ENCODE data around the gene EFCC1. TPM values are rescaled to one million over a fixed set of nuclear protein-coding genes. Genes with fewer than 3 reads are reported as not detected.

EFCC1 gene
- total and polyA plus RNA-seq, 2 experiments from 2014 or later, result 0.23 to 0.50 TPM

DNA sequence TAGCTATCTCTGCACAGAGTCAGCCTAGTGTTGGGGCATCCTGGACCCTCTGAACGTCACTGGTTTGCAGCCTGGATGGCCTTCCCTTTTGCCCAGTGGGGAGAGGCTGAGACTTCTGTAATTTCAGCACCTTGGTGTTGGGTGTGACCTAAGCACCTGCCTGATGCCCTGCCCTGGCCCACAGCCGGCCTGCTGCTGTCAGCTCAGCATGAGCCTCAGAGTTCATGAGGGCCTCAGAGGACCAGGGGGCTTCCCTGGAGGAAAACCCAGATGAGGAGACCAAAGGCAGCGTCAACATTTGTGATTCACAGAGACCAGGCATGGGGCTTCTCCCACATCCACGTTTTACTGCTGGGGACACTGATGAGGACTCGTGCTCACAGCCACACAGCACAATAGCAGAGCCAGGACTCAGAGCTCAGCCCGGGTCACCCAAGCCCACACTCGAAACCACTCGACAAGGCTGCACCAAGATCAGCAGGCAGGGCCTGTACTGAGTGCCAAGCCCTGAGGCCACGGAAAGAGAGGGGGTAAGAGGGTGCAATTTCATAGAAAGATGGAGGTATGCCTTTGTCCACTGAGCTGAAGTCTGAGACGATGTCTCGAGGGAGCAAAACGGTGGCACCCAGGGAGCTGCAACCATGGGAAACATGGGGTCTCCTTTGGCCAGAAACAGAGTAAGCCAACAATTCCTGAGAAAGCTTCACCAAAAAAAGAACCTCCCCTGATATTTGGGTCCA is 49.6 kb downstream of the EFCC1 start:
- H3K79me2 ChIP-seq, result no peaks in the 10 kb centered on the region
- peaks cover 27% of the 10 kb centered on the region for H3K4me1 ChIP-seq (ENCODE audit: insufficient read depth)
- 92% methylated on average over 12 of the region's 12 CpGs for WGBS (ENCODE audit: low lambda C conversion rate, missing lambda C conversion rate)
- no peak overlapping the region for H3K27ac ChIP-seq
- no peak overlapping the region for H3K4me3 ChIP-seq
- no peak for TF ChIP-seq EZH2 (IDR thresholded peaks at IDR 0.05; ENCODE audit: borderline replicate concordance)
- no peak for TF ChIP-seq EZH2phosphoT487 (IDR thresholded peaks at IDR 0.05; ENCODE audit: low read depth, severe bottlenecking, unreplicated experiment)
- TF ChIP-seq, protein P1, sequence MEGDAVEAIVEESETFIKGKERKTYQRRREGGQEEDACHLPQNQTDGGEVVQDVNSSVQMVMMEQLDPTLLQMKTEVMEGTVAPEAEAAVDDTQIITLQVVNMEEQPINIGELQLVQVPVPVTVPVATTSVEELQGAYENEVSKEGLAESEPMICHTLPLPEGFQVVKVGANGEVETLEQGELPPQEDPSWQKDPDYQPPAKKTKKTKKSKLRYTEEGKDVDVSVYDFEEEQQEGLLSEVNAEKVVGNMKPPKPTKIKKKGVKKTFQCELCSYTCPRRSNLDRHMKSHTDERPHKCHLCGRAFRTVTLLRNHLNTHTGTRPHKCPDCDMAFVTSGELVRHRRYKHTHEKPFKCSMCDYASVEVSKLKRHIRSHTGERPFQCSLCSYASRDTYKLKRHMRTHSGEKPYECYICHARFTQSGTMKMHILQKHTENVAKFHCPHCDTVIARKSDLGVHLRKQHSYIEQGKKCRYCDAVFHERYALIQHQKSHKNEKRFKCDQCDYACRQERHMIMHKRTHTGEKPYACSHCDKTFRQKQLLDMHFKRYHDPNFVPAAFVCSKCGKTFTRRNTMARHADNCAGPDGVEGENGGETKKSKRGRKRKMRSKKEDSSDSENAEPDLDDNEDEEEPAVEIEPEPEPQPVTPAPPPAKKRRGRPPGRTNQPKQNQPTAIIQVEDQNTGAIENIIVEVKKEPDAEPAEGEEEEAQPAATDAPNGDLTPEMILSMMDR (IDR thresholded peaks at IDR 0.05; ENCODE audit: poor library complexity), result no peak
- no peak overlapping the region for H3K4me2 ChIP-seq
- H3K9me2 ChIP-seq (replicated peaks; ENCODE audit: insufficient read depth), result no peaks in the 10 kb centered on the region
- H2AFZ ChIP-seq, result no peak overlapping the region
- DNase-seq (ENCODE audit: low spot score), result no peak
- no peaks in the 10 kb centered on the region for H4K20me1 ChIP-seq (ENCODE audit: insufficient read depth, poor library complexity, severe bottlenecking)
- no peaks in the 10 kb centered on the region for H3K9me3 ChIP-seq (ENCODE audit: low read depth)
- H3K27me3 ChIP-seq, result no peaks in the 10 kb centered on the region
- no peaks in the 10 kb centered on the region for H3K36me3 ChIP-seq (replicated peaks; ENCODE audit: insufficient read depth, low read depth)

DNA sequence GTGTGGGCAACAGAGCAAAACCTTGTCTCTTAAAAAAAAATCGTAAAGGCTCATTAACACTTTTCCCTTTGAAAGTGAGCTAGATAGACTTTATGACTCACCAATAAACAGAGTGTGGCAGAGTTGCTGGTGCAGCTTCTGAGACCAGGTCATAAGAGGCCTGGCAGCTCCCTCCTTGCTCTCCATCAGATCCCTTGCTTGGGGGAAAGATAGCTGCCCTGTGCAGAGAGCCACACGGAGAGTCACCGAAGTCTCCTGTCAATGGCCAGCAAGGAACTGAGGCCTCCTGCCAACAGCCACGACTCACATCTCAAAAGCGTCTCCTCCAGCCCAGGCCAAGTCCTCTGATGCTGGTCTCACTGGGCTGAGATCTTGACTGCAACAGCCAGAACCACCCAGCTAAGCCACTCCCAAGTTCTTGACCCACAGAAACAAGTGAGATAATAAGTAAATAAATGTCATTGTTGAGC is 50.8 kb downstream of the EFCC1 start:
- DNase-seq (ENCODE audit: low spot score), result no peak
- Histone ChIP-seq H3K4me2 (no peak overlapping the region), H3K79me2 (no peaks in the 10 kb centered on the region)

DNA sequence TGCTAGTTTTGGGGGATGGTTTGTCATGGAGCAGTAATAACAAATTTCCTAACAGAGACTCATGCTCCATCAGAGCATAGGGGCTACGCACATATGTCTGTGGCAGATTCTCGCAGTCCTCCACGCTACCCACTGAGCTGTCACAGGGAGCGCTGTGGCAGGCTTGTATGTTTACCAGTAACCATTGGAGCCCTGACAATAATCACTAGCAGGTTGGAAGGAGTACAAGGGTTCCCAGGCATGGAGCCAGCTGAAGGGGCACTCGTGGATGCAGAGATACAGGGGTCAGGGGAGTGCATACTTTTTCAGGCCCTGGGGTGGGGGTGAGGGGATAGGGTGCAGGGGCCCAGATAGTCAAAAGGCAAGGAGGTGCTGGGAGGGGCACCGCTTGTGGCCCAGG is 51.6 kb downstream of the EFCC1 start:
- 77% methylated on average over 6 of the region's 6 CpGs for WGBS (ENCODE audit: low lambda C conversion rate, missing lambda C conversion rate)
- Histone ChIP-seq H3K4me1 (ENCODE audit: insufficient read depth) (peaks cover 27% of the 10 kb centered on the region), H3K9me2 (replicated peaks; ENCODE audit: insufficient read depth) (no peaks in the 10 kb centered on the region), H3K9me3 (ENCODE audit: low read depth) (no peaks in the 10 kb centered on the region), H3K4me2 (no peak overlapping the region), H3K27ac (no peak overlapping the region), H3K79me2 (no peaks in the 10 kb centered on the region), H3K27me3 (no peaks in the 10 kb centered on the region), H2AFZ (no peak overlapping the region), H3K4me3 (no peak overlapping the region), H3K36me3 (replicated peaks; ENCODE audit: insufficient read depth, low read depth) (no peaks in the 10 kb centered on the region), H4K20me1 (ENCODE audit: insufficient read depth, poor library complexity, severe bottlenecking) (no peaks in the 10 kb centered on the region)
- TF ChIP-seq EZH2 (IDR thresholded peaks at IDR 0.05; ENCODE audit: borderline replicate concordance), result no peak
- TF ChIP-seq, protein P1 (IDR thresholded peaks at IDR 0.05; ENCODE audit: poor library complexity), result no peak
- no peak for DNase-seq (ENCODE audit: low spot score)

More for the DNA sequence above, 50.8 kb downstream of the EFCC1 start:
- Histone ChIP-seq H2AFZ (no peak overlapping the region), H3K27ac (no peak overlapping the region), H3K9me2 (replicated peaks; ENCODE audit: insufficient read depth) (no peaks in the 10 kb centered on the region), H3K9me3 (ENCODE audit: low read depth) (no peaks in the 10 kb centered on the region), H3K27me3 (no peaks in the 10 kb centered on the region), H4K20me1 (ENCODE audit: insufficient read depth, poor library complexity, severe bottlenecking) (no peaks in the 10 kb centered on the region), H3K4me3 (no peak overlapping the region), H3K36me3 (replicated peaks; ENCODE audit: insufficient read depth, low read depth) (no peaks in the 10 kb centered on the region), H3K4me1 (ENCODE audit: insufficient read depth) (peaks cover 27% of the 10 kb centered on the region)
- TF ChIP-seq, protein P1 (IDR thresholded peaks at IDR 0.05; ENCODE audit: poor library complexity), result no peak
- TF ChIP-seq EZH2 (IDR thresholded peaks at IDR 0.05; ENCODE audit: borderline replicate concordance) (no peak), EZH2phosphoT487 (IDR thresholded peaks at IDR 0.05; ENCODE audit: low read depth, severe bottlenecking, unreplicated experiment) (no peak)
- 66% methylated on average over 5 of the region's 5 CpGs for WGBS (ENCODE audit: low lambda C conversion rate, missing lambda C conversion rate)
